ENCODE data around the gene RBM33.

Gene RBM33

GRCh38 chr7:155764438-155764793, 120.0 kb downstream of the RBM33 start:
- no peak for DNase-seq (ENCODE audit: low read depth in 2 of 2, low spot score in 1 of 2)

GRCh38 chr7:155765458-155765857, 121.0 kb downstream of the RBM33 start:
- no peak for DNase-seq (ENCODE audit: low read depth in 2 of 2, low spot score in 1 of 2)

- no peak for DNase-seq (ENCODE audit: low read depth in 2 of 2, low spot score in 1 of 2)
Observed at GRCh38 chr7:155766386-155766785, 121.9 kb downstream of the RBM33 start.

GRCh38 chr7:155766966-155767916, 122.8 kb downstream of the RBM33 start:
- no peak for DNase-seq (ENCODE audit: low read depth in 2 of 2, low spot score in 1 of 2)

GRCh38 chr7:155769701-155770100, 125.2 kb downstream of the RBM33 start:
- DNase-seq (ENCODE audit: low read depth in 2 of 2, low spot score in 1 of 2): no peak

GRCh38 chr7:155770241-155770640, 125.8 kb downstream of the RBM33 start:
- no peak for DNase-seq (ENCODE audit: low read depth in 2 of 2, low spot score in 1 of 2)

GRCh38 chr7:155773531-155773930, 129.1 kb downstream of the RBM33 start:
- DNase-seq (ENCODE audit: low read depth in 2 of 2, low spot score in 1 of 2): no peak

- DNase-seq (ENCODE audit: low read depth in 2 of 2, low spot score in 1 of 2): no peak
Observed at GRCh38 chr7:155774947-155775346, 130.5 kb downstream of the RBM33 start.

GRCh38 chr7:155775691-155776090, 131.2 kb downstream of the RBM33 start:
- DNase-seq (ENCODE audit: low read depth in 2 of 2, low spot score in 1 of 2): no peak

- no peak for DNase-seq (ENCODE audit: low read depth in 2 of 2, low spot score in 1 of 2)
Observed at GRCh38 chr7:155776606-155777005, 132.1 kb downstream of the RBM33 start.

GRCh38 chr7:155778349-155778748, 133.9 kb downstream of the RBM33 start:
- DNase-seq (ENCODE audit: low read depth in 2 of 2, low spot score in 1 of 2): no peak

GRCh38 chr7:155780884-155781283, 136.4 kb downstream of the RBM33 start:
- no peak for DNase-seq (ENCODE audit: low read depth in 2 of 2, low spot score in 1 of 2)

- no peak for DNase-seq (ENCODE audit: low read depth in 2 of 2, low spot score in 1 of 2)
Observed at GRCh38 chr7:155781433-155781832, 137.0 kb downstream of the RBM33 start.

- DNase-seq (ENCODE audit: low read depth in 2 of 2, low spot score in 1 of 2): no peak
Observed at GRCh38 chr7:155782466-155782865, 138.0 kb downstream of the RBM33 start.

- no peak for DNase-seq (ENCODE audit: low read depth in 2 of 2, low spot score in 1 of 2)
Observed at GRCh38 chr7:155785536-155785935, 141.1 kb downstream of the RBM33 start.

GRCh38 chr7:155786491-155786890, 142.0 kb downstream of the RBM33 start:
- DNase-seq (ENCODE audit: low read depth in 2 of 2, low spot score in 1 of 2): no peak

GRCh38 chr7:155787171-155787851, 142.8 kb downstream of the RBM33 start:
- DNase-seq (ENCODE audit: low read depth in 2 of 2, low spot score in 1 of 2): no peak

GRCh38 chr7:155788616-155789000, 144.1 kb downstream of the RBM33 start:
- DNase-seq (ENCODE audit: low read depth in 2 of 2, low spot score in 1 of 2): no peak

GRCh38 chr7:155789001-155789725, 144.7 kb downstream of the RBM33 start:
- DNase-seq (ENCODE audit: low read depth in 2 of 2, low spot score in 1 of 2): no peak

GRCh38 chr7:155790666-155791065, 146.2 kb downstream of the RBM33 start:
- no peak for DNase-seq (ENCODE audit: low read depth in 2 of 2, low spot score in 1 of 2)

GRCh38 chr7:155791214-155791737, 146.8 kb downstream of the RBM33 start:
- DNase-seq (ENCODE audit: low read depth in 2 of 2, low spot score in 1 of 2): no peak

GRCh38 chr7:155791836-155792235, 147.4 kb downstream of the RBM33 start:
- DNase-seq (ENCODE audit: low read depth in 2 of 2, low spot score in 1 of 2): no peak
